Effector memory CD8-positive, alpha-beta T cell (primary cell): ENCODE measurements around the gene KCNMA1.

Experiments
- ATAC-seq: fragments of 150-1000 bp; cut with Tn5 transposase; replicated peaks from 2 replicates; pipeline ENCODE4 v1.10.0; 2021; ENCODE audit warnings: mild to moderate bottlenecking, moderate library complexity
- DNase-seq, 3 experiments: peaks; one replicate each; pipeline ENCODE4 v3.0.0; 2021
- H3K27ac Mint-ChIP-seq, 2 donors: one replicate each; pipeline ENCODE4 v1.8.0; 2022; ENCODE audit warnings: mild to moderate bottlenecking in 2 of 2, mixed read lengths in 2 of 2, moderate library complexity in 2 of 2
- H3K27me3 Mint-ChIP-seq, 2 donors: one replicate each; pipeline ENCODE4 v1.8.0; 2022; ENCODE audit warnings: mixed read lengths in 2 of 2
- H3K36me3 Mint-ChIP-seq: one replicate; pipeline ENCODE4 v1.8.0; 2022; ENCODE audit warnings: mild to moderate bottlenecking, moderate library complexity, mixed read lengths; ENCODE audit not compliant: insufficient read depth
- H3K4me1 Mint-ChIP-seq, 2 donors: one replicate each; pipeline ENCODE4 v1.8.0; 2022; ENCODE audit warnings: low read depth in 2 of 2, mixed read lengths in 2 of 2
- H3K4me3 Mint-ChIP-seq, 2 donors: one replicate each; pipeline ENCODE4 v1.8.0; 2022; ENCODE audit warnings: mild to moderate bottlenecking in 2 of 2, mixed read lengths in 2 of 2, moderate library complexity in 2 of 2
- H3K9me3 Mint-ChIP-seq, 2 donors: one replicate each; pipeline ENCODE4 v1.8.0; 2022; ENCODE audit warnings: mixed read lengths in 2 of 2

KCNMA1 gene

DNA sequence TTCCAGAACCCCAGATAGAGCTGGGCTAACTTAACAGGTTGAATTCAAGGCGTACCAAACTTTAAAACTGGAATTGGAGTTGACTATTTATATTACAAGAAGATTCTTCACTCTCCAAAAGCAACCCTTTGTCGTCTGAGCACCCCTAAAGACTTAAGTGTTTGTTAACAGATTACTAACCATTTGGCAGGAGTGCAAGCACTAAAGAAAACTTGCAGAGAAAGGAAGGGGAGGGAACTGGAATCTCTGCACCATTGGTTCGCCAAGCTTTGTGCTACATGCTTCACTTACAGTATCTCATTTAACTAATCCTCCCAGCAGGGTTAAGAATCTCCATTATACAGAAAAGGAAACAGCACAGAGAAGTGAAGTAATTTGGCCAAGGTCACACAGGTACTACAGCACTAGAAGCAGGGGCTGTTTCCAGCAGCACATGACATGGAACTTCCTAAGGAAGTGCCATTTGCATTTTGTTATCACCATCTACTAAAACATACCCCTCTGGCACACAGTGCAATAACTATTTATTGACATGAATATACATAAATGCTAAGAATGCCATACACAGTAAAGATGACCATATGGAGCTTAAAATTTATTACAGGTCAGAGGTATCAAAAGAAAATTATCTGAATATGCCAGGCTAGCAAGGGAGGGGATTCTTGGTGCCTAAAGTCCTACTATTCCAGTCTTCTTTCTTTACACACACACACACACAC is 201.2 kb downstream of the KCNMA1 start:
- ATAC-seq (no peak), DNase-seq (no peak)
- no peaks in the 10 kb centered on the region for H3K9me3 Mint-ChIP-seq

GRCh38 chr10:77433546-77433945 is 204.1 kb downstream of the KCNMA1 start:
- H3K27ac Mint-ChIP-seq = no peak overlapping the region
- H3K4me3 Mint-ChIP-seq = no peak overlapping the region

More for the DNA sequence above, 201.2 kb downstream of the KCNMA1 start:
- Mint-ChIP-seq H3K27me3 (peaks cover 0 to 7% of the 10 kb centered on the region in 2 donors), H3K27ac (no peak overlapping the region), H3K4me1 (no peaks in the 10 kb centered on the region), H3K4me3 (no peak overlapping the region), H3K36me3 (no peaks in the 10 kb centered on the region)

GRCh38 chr10:77431980-77432797 is 205.4 kb downstream of the KCNMA1 start:
- ATAC-seq = no peak
- Mint-ChIP-seq H3K27me3 (peaks cover 16 to 18% of the 10 kb centered on the region in 2 donors), H3K27ac (peak overlapping the region in 1 of 2 donors; percentile 1), H3K9me3 (no peaks in the 10 kb centered on the region), H3K36me3 (no peaks in the 10 kb centered on the region), H3K4me3 (no peak overlapping the region), H3K4me1 (no peaks in the 10 kb centered on the region)
- no peak for DNase-seq

More at GRCh38 chr10:77433546-77433945, 204.1 kb downstream of the KCNMA1 start:
- Mint-ChIP-seq H3K27me3 (peaks cover 9% of the 10 kb centered on the region in 2 donors), H3K9me3 (no peaks in the 10 kb centered on the region), H3K36me3 (no peaks in the 10 kb centered on the region), H3K4me1 (no peaks in the 10 kb centered on the region)
- no peak for ATAC-seq
- no peak for DNase-seq

DNA sequence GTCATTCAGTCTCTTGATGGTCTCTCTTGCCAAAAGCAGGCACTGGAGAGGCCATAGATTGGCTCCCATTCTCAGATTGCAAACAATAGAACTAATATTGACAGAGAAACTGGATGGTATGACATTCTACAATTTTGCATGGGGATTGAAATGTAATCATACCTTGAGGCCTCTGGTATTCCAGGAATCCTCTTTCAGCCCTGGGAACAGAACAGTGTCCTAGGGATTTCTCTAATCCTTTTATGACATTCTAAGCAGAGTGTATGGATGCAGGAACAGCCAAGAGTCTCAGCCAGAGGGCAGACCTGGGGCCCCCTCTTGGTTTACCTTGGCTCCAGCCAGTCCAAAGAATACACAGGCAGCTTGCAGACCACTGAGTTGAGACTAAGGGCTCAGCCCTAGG is 206.4 kb downstream of the KCNMA1 start:
- H3K4me3 Mint-ChIP-seq = no peak overlapping the region
- no peaks in the 10 kb centered on the region for H3K9me3 Mint-ChIP-seq
- no peaks in the 10 kb centered on the region for H3K36me3 Mint-ChIP-seq
- DNase-seq (no peak), ATAC-seq (no peak)
- H3K4me1 Mint-ChIP-seq = no peaks in the 10 kb centered on the region
- H3K27ac Mint-ChIP-seq = no peak overlapping the region
- H3K27me3 Mint-ChIP-seq = peaks cover 16 to 26% of the 10 kb centered on the region in 2 donors

DNA sequence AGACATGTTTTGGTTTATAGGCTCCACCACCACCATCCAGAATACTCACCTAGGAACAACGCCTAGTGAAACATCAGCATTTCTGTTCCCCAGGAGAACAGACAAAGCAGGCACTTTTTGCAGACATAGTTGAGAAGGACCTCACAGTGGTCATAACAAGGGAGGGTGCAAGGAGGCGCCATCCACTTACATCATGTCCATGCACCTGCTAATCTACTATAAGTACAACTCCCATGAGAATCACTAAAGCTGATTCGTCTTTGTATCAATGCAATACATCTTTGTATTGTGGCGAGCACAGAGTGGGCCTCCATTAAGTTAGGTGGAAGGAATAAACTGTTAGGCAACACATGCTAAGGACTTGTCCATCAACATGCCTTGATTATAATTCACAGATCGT is 207.1 kb downstream of the KCNMA1 start:
- ATAC-seq (no peak), DNase-seq (no peak)
- H3K36me3 Mint-ChIP-seq = no peaks in the 10 kb centered on the region
- H3K9me3 Mint-ChIP-seq = no peaks in the 10 kb centered on the region
- peaks cover 16 to 26% of the 10 kb centered on the region in 2 donors for H3K27me3 Mint-ChIP-seq
- H3K4me3 Mint-ChIP-seq = no peak overlapping the region
- no peaks in the 10 kb centered on the region for H3K4me1 Mint-ChIP-seq
- no peak overlapping the region for H3K27ac Mint-ChIP-seq

GRCh38 chr10:77428691-77429395 is 208.8 kb downstream of the KCNMA1 start:
- H3K27ac Mint-ChIP-seq = no peak overlapping the region
- no peak overlapping the region for H3K4me3 Mint-ChIP-seq
- H3K9me3 Mint-ChIP-seq = no peaks in the 10 kb centered on the region
- ATAC-seq (no peak), DNase-seq (no peak)
- H3K4me1 Mint-ChIP-seq = no peaks in the 10 kb centered on the region
- peaks cover 16 to 26% of the 10 kb centered on the region in 2 donors for H3K27me3 Mint-ChIP-seq
- H3K36me3 Mint-ChIP-seq = no peaks in the 10 kb centered on the region

DNA sequence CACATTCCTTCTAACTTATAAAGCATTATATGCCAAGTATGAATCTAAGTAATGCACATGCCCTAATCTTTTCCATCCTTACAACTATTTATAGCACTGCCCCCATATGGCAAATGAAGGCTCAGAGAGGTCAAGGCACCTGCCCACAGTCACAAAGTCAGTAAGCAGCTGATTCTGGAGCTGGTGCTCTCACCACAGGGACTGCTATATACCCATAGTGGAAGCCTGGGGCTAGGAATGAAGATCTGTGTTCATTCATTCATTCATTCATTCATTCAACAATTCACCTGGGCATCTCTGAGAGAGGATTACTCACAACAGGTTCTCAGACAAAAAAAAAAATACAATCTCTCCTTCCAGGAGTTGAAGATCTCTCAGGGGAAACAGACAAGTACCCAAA is 213.4 kb downstream of the KCNMA1 start:
- no peak overlapping the region for H3K27ac Mint-ChIP-seq
- H3K27me3 Mint-ChIP-seq = peaks cover 14 to 29% of the 10 kb centered on the region in 2 donors
- no peaks in the 10 kb centered on the region for H3K9me3 Mint-ChIP-seq
- no peaks in the 10 kb centered on the region for H3K4me1 Mint-ChIP-seq
- H3K36me3 Mint-ChIP-seq = no peaks in the 10 kb centered on the region
- DNase-seq = no peak
- ATAC-seq = no peak
- H3K4me3 Mint-ChIP-seq = no peak overlapping the region

- H3K4me1 Mint-ChIP-seq = no peaks in the 10 kb centered on the region
- peaks cover 12 to 18% of the 10 kb centered on the region in 2 donors for H3K27me3 Mint-ChIP-seq
Measured at GRCh38 chr10:77422491-77423338, 214.9 kb downstream of the KCNMA1 start.

GRCh38 chr10:77421591-77421990 is 216.0 kb downstream of the KCNMA1 start:
- no peak overlapping the region for H3K4me3 Mint-ChIP-seq
- H3K4me1 Mint-ChIP-seq = no peaks in the 10 kb centered on the region
- peaks cover 12 to 22% of the 10 kb centered on the region in 2 donors for H3K27me3 Mint-ChIP-seq
- DNase-seq (no peak), ATAC-seq (no peak)
- H3K27ac Mint-ChIP-seq = no peak overlapping the region
- H3K9me3 Mint-ChIP-seq = no peaks in the 10 kb centered on the region
- H3K36me3 Mint-ChIP-seq = no peaks in the 10 kb centered on the region

More at GRCh38 chr10:77422491-77423338, 214.9 kb downstream of the KCNMA1 start:
- H3K27ac Mint-ChIP-seq = no peak overlapping the region
- no peaks in the 10 kb centered on the region for H3K36me3 Mint-ChIP-seq
- H3K9me3 Mint-ChIP-seq = no peaks in the 10 kb centered on the region
- no peak for ATAC-seq
- DNase-seq = no peak
- no peak overlapping the region for H3K4me3 Mint-ChIP-seq

DNA sequence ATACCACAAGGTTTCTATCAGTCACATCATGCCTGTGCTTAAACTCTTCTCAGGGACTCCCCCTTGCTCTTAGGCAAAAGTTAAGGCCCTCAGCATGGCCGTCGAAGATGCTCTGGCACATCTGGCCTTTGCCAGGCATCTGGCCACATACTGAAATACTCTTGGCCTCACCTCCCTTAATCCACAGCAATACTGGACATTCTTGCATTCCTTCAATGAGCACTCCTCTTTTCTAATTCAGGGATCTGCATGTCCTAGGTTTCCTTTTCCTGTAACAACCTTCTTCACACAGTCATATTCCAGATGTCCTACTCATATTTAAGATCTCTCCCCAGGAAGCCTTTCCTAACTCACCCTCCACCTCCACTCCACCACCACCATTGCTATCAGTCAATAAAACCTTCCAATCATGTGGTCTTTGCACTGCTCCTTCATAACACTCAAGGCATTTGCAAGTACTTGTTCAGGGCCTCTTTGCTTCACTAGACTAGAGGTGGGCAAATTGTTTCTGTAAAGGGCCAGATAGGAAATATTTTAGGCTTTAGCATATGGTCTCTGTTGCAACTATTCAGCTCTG is 216.6 kb downstream of the KCNMA1 start:
- Mint-ChIP-seq H3K4me1 (no peaks in the 10 kb centered on the region), H3K9me3 (no peaks in the 10 kb centered on the region), H3K4me3 (no peak overlapping the region), H3K27me3 (peaks cover 12 to 26% of the 10 kb centered on the region in 2 donors), H3K36me3 (no peaks in the 10 kb centered on the region), H3K27ac (no peak overlapping the region)
- ATAC-seq (no peak), DNase-seq (no peak)

GRCh38 chr10:77419979-77420378 is 217.6 kb downstream of the KCNMA1 start:
- ATAC-seq (no peak), DNase-seq (no peak)
- H3K36me3 Mint-ChIP-seq = no peaks in the 10 kb centered on the region
- no peak overlapping the region for H3K4me3 Mint-ChIP-seq
- no peaks in the 10 kb centered on the region for H3K4me1 Mint-ChIP-seq
- no peak overlapping the region for H3K27ac Mint-ChIP-seq
- no peaks in the 10 kb centered on the region for H3K9me3 Mint-ChIP-seq
- H3K27me3 Mint-ChIP-seq = peaks cover 16 to 26% of the 10 kb centered on the region in 2 donors

- Mint-ChIP-seq H3K9me3 (no peaks in the 10 kb centered on the region), H3K36me3 (no peaks in the 10 kb centered on the region), H3K27me3 (peaks cover 25 to 32% of the 10 kb centered on the region in 2 donors), H3K27ac (no peak overlapping the region), H3K4me1 (no peaks in the 10 kb centered on the region), H3K4me3 (no peak overlapping the region)
- DNase-seq (no peak), ATAC-seq (no peak)
Measured at GRCh38 chr10:77419056-77419455, 218.6 kb downstream of the KCNMA1 start.
